Hematopoietic multipotent progenitor cell treated with erythropoietin and hydrocortisone succinate and interleukin-3 and kit ligand, for 17 days (in vitro differentiated cells): ENCODE results near the gene RPRM.
"Not testable (repeated sequence)": the region's sequence is repeated elsewhere in the genome, so short reads cannot be mapped to it uniquely, and the experiment has no call there.

Source experiments
- DNase-seq: peaks from one replicate; pipeline ENCODE4 v3.0.0-alpha.2; 2015; ENCODE audit warnings: low spot score

RPRM gene

DNA sequence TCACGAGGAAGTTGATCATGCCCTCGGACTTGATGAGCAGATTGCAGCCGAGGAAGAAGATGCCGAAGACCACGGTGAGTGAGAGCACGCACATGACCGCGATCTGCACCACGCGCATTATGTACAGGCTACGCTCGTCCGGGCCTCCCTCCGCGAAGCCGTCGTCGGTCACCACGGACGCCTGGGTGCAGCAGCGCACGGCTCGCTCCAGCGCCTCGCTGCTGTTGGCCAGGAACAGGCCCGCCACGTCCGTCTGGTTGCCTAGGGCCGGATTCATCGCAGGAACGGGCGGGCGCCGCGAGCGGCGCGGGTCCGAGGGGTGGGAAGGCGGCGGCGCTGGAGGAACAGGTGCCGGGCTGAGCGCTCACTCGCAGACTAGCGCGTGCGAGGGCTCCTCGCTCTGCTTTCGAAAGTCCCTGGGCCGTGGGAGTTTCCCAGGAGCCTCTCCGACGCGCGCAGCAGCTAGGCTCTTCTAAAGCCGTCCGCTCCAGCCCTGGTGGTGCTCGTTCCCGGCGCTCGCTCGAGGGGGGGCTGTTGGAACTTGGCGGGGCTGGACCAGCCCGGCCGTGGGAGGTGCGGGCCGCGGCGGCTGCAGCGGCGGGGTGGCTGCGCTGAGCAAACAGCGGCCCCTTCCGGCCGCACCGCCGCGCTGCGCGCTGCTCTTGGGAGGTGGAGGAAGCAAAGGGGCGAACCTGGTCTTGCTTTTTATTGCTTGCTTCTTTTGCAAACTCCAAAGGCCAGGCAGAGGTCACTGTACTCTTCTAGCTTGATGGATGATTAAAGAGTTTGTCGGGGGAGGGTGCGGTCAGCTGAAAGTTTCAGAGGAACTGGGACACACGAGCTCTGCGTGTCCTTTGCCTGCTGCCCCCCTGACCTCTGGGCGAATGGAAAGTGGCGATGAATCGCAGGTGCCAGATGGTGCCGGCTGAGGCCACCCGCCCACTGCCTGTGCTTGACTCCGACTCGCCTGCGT lies at the start of gene RPRM:
Gene RPRM, minus strand, starts transcription at position 474 of the 973 bp plus-strand sequence. Its CDS starts 197 bp downstream, at position 277.
- DNase-seq: no peak

GRCh38 chr2:153519257-153519875 lies 40.8 kb upstream of the RPRM start:
- DNase-seq: peak; percentile 55

GRCh38 chr2:153512331-153512730 lies 33.8 kb upstream of the RPRM start:
- DNase-seq: no peak

GRCh38 chr2:153510996-153511395 lies 32.4 kb upstream of the RPRM start:
- no peak for DNase-seq

- DNase-seq: no peak
These were observed 30.6 kb upstream of the RPRM start for GRCh38 chr2:153509133-153509532.

GRCh38 chr2:153506499-153506898 lies 27.9 kb upstream of the RPRM start:
- not testable (repeated sequence) for DNase-seq

GRCh38 chr2:153499439-153499838 lies 20.9 kb upstream of the RPRM start:
- DNase-seq: no peak

GRCh38 chr2:153497938-153498629 lies 19.5 kb upstream of the RPRM start:
- no peak for DNase-seq

- DNase-seq: no peak
These were observed 17.2 kb upstream of the RPRM start for GRCh38 chr2:153495725-153496124.

DNA sequence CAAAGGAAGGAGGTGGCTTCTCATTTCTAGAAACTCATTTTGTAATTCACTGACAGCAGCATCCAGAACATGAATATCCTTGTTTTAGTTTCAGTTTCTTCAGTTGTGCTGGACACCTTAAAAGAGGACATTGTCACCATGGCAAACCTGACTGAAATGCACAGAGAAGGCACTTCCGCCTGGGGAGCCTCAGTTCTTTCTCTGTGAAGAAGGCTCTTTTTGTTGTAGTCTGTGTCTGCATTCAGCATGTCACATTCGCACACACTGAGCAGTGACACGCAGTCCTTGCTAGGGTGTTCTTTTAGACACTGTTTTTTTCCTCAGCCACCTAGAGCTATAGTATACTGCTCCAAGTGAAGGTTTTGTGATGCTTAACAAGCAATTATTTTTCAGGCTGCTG lies 9.5 kb upstream of the RPRM start:
- no peak for DNase-seq

DNA sequence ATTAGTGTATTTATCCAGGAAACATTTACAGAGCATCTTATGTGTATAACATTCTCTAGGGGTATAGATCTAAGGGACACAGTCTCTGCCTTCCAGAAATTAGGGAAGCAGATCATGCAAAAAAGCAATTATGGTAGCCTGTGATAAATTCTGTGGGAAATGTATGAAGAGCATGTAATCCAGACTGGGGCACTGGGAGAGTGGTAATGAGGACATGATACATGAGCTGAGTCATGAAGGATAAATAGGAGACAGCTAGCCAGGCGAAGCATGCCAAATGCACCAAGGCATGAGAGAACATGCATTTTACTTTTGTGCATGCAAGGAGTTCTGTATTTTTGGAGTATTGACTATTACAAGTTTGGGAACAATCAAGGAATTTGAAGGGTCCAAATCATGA lies 8.9 kb upstream of the RPRM start:
- DNase-seq: no peak

- DNase-seq: no peak
These were observed 1.0 kb upstream of the RPRM start for GRCh38 chr2:153479573-153479972.

GRCh38 chr2:153477636-153478288 lies 800 bp downstream of the RPRM start:
- no peak for DNase-seq

GRCh38 chr2:153476816-153477635 lies 1.5 kb downstream of the RPRM start:
- DNase-seq: no peak

- DNase-seq: no peak
These were observed 2.1 kb downstream of the RPRM start for GRCh38 chr2:153476491-153476815.

DNA sequence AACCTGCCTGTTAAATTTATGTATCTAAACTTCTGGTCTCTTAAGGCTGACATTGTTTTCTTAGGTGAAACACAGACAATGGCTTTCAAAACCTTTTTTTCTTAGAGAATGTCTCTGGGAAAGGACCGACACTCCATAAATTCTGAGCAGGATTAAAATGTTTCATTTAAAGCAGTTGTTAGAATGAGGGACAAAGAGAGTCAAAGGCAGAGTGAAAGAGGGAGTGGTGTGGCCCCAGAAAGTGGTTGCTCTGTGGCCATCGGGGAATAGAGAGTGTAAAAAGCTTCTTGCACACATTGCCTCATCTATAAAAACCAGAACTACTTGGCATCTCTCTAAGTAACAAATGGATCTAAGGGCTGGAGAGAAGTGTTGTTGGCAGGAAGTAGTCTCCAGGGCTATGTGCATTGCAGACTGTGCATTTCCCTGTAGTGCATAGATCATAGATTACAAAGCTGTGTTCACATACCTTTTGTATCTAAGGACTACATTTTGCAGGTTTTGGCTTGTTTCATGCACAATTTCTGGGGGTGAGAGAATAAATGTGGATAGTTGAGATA lies 3.6 kb downstream of the RPRM start:
- no peak for DNase-seq

GRCh38 chr2:153474407-153474806 lies 4.2 kb downstream of the RPRM start:
- DNase-seq: no peak

GRCh38 chr2:153470867-153471266 lies 7.7 kb downstream of the RPRM start:
- no peak for DNase-seq

GRCh38 chr2:153464395-153464794 lies 14.2 kb downstream of the RPRM start:
- DNase-seq: no peak

DNA sequence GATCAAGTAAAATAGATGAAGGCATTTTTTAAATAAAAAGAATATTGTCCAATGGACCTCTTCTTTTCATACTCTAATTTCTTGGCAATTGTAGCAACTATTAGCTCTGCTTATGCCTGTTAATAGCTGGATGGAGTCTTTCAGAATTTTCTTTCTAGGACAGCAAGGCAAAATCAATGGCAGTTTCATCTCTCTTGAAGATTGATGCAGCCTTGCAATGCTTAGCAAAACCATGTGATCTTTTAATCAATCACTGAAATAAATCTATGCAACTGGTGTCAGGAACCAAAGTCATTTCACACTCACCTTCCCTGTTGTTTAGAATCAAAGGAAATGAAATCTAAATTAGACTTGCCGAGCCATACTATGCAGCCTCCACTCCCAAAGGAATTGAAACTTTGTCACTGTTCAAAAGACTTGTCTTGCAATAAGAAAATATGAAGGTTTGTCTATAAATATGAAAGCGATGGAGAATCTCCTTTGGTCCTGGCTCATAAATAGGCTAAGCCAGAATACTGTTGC lies 16.2 kb downstream of the RPRM start:
- DNase-seq: no peak

DNA sequence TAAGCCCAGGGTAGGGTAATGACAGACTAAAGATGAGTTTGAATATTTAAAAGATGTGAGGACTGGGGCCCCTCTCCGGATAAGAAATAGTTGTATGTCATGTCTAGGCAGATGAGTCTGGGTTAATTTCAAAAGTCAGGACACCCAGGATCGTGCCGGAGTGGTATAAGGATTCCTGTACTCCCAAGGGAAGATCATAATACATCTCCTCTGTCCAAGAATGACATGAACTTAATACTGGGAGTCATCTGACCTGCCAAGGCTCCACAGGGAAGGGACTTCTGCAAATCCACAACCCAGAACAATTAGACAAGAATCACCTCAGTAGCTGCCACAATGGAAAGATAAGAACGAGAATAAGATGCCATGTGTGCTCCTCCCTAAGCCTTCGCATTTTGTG lies 17.1 kb downstream of the RPRM start:
- DNase-seq: no peak
